ENCODE data around the gene MTARC2. TPM values are rescaled to one million over a fixed set of nuclear protein-coding genes. Genes with fewer than 3 reads are reported as not detected.

Gene MTARC2
- polyA plus RNA-seq, 1 donor from 2014 or later: not detected

DNA sequence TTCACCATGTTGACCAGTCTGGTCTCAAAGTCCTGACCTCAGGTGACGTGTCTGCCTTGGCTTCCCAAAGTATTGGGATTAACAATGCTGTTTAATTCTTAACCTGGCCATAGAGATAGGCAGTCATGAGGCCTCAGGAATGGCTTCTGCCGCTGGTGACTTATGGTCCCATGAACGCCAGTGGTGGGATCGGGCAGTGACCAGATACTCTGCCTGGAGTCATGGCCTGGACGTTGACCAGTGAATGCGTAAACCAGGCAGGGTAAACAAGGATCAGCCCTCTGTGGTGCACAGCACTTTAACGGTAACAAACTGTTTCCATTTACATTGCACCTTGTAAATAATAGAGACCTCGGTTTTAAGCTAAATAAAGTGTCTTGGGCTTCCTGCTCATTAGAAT is 61.6 kb downstream of the MTARC2 start:
- Histone ChIP-seq H3K27ac (ENCODE audit: low read length) (peak overlapping the region; percentile 70), H3K9ac (ENCODE audit: low read length) (no peak overlapping the region), H3K79me2 (replicated peaks; ENCODE audit: insufficient read depth, low read length) (no peaks in the 10 kb centered on the region), H3K4me3 (ENCODE audit: low read length) (no peak overlapping the region), H3K9me2 (ENCODE audit: insufficient read depth, low read length) (no peaks in the 10 kb centered on the region), H2AFZ (ENCODE audit: low read depth, low read length) (no peak overlapping the region), H3F3A (ENCODE audit: insufficient read depth, low read length, poor library complexity, severe bottlenecking) (no peaks in the 10 kb centered on the region), H3K4me2 (ENCODE audit: low read length) (no peak overlapping the region), H3K36me3 (ENCODE audit: insufficient read depth, low read length) (no peaks in the 10 kb centered on the region), H4K20me1 (ENCODE audit: insufficient read depth) (no peaks in the 10 kb centered on the region), H3K9me3 (ENCODE audit: low read length) (no peaks in the 10 kb centered on the region), H3K27me3 (ENCODE audit: insufficient read depth, low read depth, low read length) (no peaks in the 10 kb centered on the region)
- TF ChIP-seq POLR2AphosphoS5 (IDR thresholded peaks at IDR 0.05) (no peak), EZH2 (IDR thresholded peaks at IDR 0.05; ENCODE audit: borderline replicate concordance, insufficient read depth, low read length, poor library complexity, severe bottlenecking) (no peak), MXI1 (conservative IDR thresholded peaks at IDR 0.05; ENCODE audit: poor library complexity, severe bottlenecking) (no peak), RAD21 (conservative IDR thresholded peaks at IDR 0.05) (no peak), EP300 (conservative IDR thresholded peaks at IDR 0.05; ENCODE audit: poor library complexity, severe bottlenecking) (no peak), SMC3 (conservative IDR thresholded peaks at IDR 0.05; ENCODE audit: poor library complexity) (no peak), TAF1 (IDR thresholded peaks at IDR 0.05; ENCODE audit: low read depth) (no peak)
- TF ChIP-seq, protein P1, sequence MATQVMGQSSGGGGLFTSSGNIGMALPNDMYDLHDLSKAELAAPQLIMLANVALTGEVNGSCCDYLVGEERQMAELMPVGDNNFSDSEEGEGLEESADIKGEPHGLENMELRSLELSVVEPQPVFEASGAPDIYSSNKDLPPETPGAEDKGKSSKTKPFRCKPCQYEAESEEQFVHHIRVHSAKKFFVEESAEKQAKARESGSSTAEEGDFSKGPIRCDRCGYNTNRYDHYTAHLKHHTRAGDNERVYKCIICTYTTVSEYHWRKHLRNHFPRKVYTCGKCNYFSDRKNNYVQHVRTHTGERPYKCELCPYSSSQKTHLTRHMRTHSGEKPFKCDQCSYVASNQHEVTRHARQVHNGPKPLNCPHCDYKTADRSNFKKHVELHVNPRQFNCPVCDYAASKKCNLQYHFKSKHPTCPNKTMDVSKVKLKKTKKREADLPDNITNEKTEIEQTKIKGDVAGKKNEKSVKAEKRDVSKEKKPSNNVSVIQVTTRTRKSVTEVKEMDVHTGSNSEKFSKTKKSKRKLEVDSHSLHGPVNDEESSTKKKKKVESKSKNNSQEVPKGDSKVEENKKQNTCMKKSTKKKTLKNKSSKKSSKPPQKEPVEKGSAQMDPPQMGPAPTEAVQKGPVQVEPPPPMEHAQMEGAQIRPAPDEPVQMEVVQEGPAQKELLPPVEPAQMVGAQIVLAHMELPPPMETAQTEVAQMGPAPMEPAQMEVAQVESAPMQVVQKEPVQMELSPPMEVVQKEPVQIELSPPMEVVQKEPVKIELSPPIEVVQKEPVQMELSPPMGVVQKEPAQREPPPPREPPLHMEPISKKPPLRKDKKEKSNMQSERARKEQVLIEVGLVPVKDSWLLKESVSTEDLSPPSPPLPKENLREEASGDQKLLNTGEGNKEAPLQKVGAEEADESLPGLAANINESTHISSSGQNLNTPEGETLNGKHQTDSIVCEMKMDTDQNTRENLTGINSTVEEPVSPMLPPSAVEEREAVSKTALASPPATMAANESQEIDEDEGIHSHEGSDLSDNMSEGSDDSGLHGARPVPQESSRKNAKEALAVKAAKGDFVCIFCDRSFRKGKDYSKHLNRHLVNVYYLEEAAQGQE (IDR thresholded peaks at IDR 0.05; ENCODE audit: borderline replicate concordance): no peak
- TF ChIP-seq, protein P2, sequence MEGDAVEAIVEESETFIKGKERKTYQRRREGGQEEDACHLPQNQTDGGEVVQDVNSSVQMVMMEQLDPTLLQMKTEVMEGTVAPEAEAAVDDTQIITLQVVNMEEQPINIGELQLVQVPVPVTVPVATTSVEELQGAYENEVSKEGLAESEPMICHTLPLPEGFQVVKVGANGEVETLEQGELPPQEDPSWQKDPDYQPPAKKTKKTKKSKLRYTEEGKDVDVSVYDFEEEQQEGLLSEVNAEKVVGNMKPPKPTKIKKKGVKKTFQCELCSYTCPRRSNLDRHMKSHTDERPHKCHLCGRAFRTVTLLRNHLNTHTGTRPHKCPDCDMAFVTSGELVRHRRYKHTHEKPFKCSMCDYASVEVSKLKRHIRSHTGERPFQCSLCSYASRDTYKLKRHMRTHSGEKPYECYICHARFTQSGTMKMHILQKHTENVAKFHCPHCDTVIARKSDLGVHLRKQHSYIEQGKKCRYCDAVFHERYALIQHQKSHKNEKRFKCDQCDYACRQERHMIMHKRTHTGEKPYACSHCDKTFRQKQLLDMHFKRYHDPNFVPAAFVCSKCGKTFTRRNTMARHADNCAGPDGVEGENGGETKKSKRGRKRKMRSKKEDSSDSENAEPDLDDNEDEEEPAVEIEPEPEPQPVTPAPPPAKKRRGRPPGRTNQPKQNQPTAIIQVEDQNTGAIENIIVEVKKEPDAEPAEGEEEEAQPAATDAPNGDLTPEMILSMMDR (IDR thresholded peaks at IDR 0.05; ENCODE audit: poor library complexity, severe bottlenecking): no peak

DNA sequence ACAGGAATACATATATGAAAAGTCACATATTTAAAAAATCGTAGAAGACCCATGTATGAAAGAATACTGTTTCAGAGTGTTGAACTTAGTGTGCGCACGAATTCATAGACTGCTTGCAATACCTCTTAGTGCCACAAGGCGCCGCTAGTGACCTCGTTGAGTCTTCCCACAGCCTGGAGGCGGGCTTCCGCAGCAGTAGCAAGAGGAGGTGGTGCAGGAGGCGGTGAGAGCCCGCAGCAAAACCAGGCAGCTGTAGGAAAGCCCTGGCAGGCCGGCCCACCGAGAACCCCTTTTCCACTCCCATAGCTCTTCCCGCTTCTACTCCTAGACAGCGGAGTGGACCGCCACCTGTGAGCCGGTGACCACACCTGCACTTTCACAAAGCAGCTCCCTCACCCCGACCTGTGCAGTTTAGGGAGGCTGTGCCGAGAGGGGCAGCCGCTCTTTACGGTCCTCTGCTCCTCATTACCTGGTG is 62.1 kb downstream of the MTARC2 start:
- Histone ChIP-seq H3K27ac (ENCODE audit: low read length) (no peak overlapping the region), H3K79me2 (replicated peaks; ENCODE audit: insufficient read depth, low read length) (no peaks in the 10 kb centered on the region), H3K9me2 (ENCODE audit: insufficient read depth, low read length) (no peaks in the 10 kb centered on the region), H2AFZ (ENCODE audit: low read depth, low read length) (no peak overlapping the region), H3K27me3 (ENCODE audit: insufficient read depth, low read depth, low read length) (no peaks in the 10 kb centered on the region), H3K4me3 (ENCODE audit: low read length) (no peak overlapping the region), H3F3A (ENCODE audit: insufficient read depth, low read length, poor library complexity, severe bottlenecking) (no peaks in the 10 kb centered on the region), H3K9ac (ENCODE audit: low read length) (no peak overlapping the region), H3K9me3 (ENCODE audit: low read length) (no peaks in the 10 kb centered on the region), H3K4me2 (ENCODE audit: low read length) (no peak overlapping the region), H3K36me3 (ENCODE audit: insufficient read depth, low read length) (no peaks in the 10 kb centered on the region), H4K20me1 (ENCODE audit: insufficient read depth) (no peaks in the 10 kb centered on the region)
- TF ChIP-seq, protein P2 (IDR thresholded peaks at IDR 0.05; ENCODE audit: poor library complexity, severe bottlenecking): peak; percentile 67
- TF ChIP-seq RAD21 (conservative IDR thresholded peaks at IDR 0.05) (peak; percentile 60), SMC3 (conservative IDR thresholded peaks at IDR 0.05; ENCODE audit: poor library complexity) (peak; percentile 51)
- TF ChIP-seq, protein P1 (IDR thresholded peaks at IDR 0.05; ENCODE audit: borderline replicate concordance): no peak
